Stimulated activated CD8-positive, alpha-beta memory T cell treated with anti-CD3 and anti-CD28 coated beads, Interleukin-12 subunit alpha, Interleukin-12 subunit beta, amount 100 ng/mL, for 24 hours (primary cell): ENCODE results near the gene FAM237A.

Experiments
- DNase-seq: peaks from one replicate; pipeline ENCODE4 v3.0.0-alpha.2; 2020; ENCODE audit errors: extremely low read depth

Gene FAM237A

DNA sequence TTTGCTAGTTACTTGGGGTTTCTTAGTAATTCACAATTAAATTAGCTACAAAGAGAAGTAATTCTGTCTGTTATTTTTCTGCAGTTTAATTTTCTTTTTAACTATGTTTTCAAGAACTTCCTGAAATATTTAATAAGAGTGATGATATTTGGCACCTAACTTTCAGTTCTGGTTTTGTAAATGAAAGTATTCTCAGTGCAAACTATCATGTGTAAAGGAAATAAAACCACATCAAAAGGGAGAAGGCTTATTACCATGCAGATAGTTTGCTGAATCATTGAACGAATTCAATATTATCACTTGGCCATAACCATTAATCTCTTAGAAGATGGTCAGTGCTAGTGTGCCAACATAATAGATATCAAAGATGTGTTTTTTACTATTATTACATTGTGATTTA, 46.7 kb downstream of the FAM237A start:
- no peak for DNase-seq

- DNase-seq, result no peak
Observed at GRCh38 chr2:206692971-206693370, 50.7 kb downstream of the FAM237A start.

GRCh38 chr2:206693399-206694137, 51.3 kb downstream of the FAM237A start:
- DNase-seq, result peak; percentile 1

- DNase-seq, result no peak
Observed at GRCh38 chr2:206696910-206697309, 54.6 kb downstream of the FAM237A start.

- no peak for DNase-seq
Observed at GRCh38 chr2:206698811-206699210, 56.5 kb downstream of the FAM237A start.
